ENCODE measurements around the gene MRPS7.

MRPS7 gene

GRCh38 chr17:75261336-75262111 lies at the start of gene MRPS7, which contains the start of gene GGA3:
Gene MRPS7, plus strand, starts transcription at chr17:75261879. Its CDS starts 22 bp downstream, at chr17:75261901.
Gene GGA3, minus strand, starts transcription at chr17:75261606. Its CDS starts 19 bp downstream, at chr17:75261587.
- in situ Hi-C loops (cut with HindIII; ENCODE audit: low sequenced_read_pairs) = loop anchor here (5.0 kb wide), 1 partner anchor 61 kb away; no protein-coding TSS in a partner anchor

GRCh38 chr17:75218131-75218530 lies 43.5 kb upstream of the MRPS7 start:
- in situ Hi-C loops (cut with HindIII; ENCODE audit: low sequenced_read_pairs) = no loop called here

- in situ Hi-C loops (cut with HindIII; ENCODE audit: low sequenced_read_pairs) = no loop called here
Observed at GRCh38 chr17:75219815-75220214, 41.9 kb upstream of the MRPS7 start.

GRCh38 chr17:75225016-75225415 lies 36.7 kb upstream of the MRPS7 start:
- in situ Hi-C loops (cut with HindIII; ENCODE audit: low sequenced_read_pairs) = no loop called here

- in situ Hi-C loops (cut with HindIII; ENCODE audit: low sequenced_read_pairs) = no loop called here
Observed at GRCh38 chr17:75227729-75228128, 34.0 kb upstream of the MRPS7 start.

GRCh38 chr17:75228305-75228704 lies 33.4 kb upstream of the MRPS7 start:
- in situ Hi-C loops (cut with HindIII; ENCODE audit: low sequenced_read_pairs) = no loop called here

- in situ Hi-C loops (cut with HindIII; ENCODE audit: low sequenced_read_pairs) = no loop called here
Observed at GRCh38 chr17:75228847-75229246, 32.8 kb upstream of the MRPS7 start.

GRCh38 chr17:75231071-75231470 lies 30.6 kb upstream of the MRPS7 start:
- in situ Hi-C loops (cut with HindIII; ENCODE audit: low sequenced_read_pairs) = no loop called here

GRCh38 chr17:75231741-75232464 lies 29.8 kb upstream of the MRPS7 start:
- in situ Hi-C loops (cut with HindIII; ENCODE audit: low sequenced_read_pairs) = no loop called here

GRCh38 chr17:75232786-75233185 lies 28.9 kb upstream of the MRPS7 start:
- in situ Hi-C loops (cut with HindIII; ENCODE audit: low sequenced_read_pairs) = no loop called here

GRCh38 chr17:75237100-75238014 lies 24.3 kb upstream of the MRPS7 start:
- in situ Hi-C loops (cut with HindIII; ENCODE audit: low sequenced_read_pairs) = no loop called here

GRCh38 chr17:75238020-75238580 lies 23.6 kb upstream of the MRPS7 start:
- in situ Hi-C loops (cut with HindIII; ENCODE audit: low sequenced_read_pairs) = no loop called here

GRCh38 chr17:75238684-75239191 lies 22.9 kb upstream of the MRPS7 start:
- in situ Hi-C loops (cut with HindIII; ENCODE audit: low sequenced_read_pairs) = no loop called here

GRCh38 chr17:75239214-75239613 lies 22.5 kb upstream of the MRPS7 start:
- in situ Hi-C loops (cut with HindIII; ENCODE audit: low sequenced_read_pairs) = no loop called here

GRCh38 chr17:75239778-75240393 lies 21.8 kb upstream of the MRPS7 start:
- in situ Hi-C loops (cut with HindIII; ENCODE audit: low sequenced_read_pairs) = no loop called here

- in situ Hi-C loops (cut with HindIII; ENCODE audit: low sequenced_read_pairs) = no loop called here
Observed at GRCh38 chr17:75240394-75241142, 21.1 kb upstream of the MRPS7 start.

GRCh38 chr17:75241143-75241430 lies 20.6 kb upstream of the MRPS7 start:
- in situ Hi-C loops (cut with HindIII; ENCODE audit: low sequenced_read_pairs) = no loop called here

GRCh38 chr17:75241502-75241901 lies 20.2 kb upstream of the MRPS7 start:
- in situ Hi-C loops (cut with HindIII; ENCODE audit: low sequenced_read_pairs) = no loop called here

GRCh38 chr17:75241996-75242460 lies 19.7 kb upstream of the MRPS7 start:
- in situ Hi-C loops (cut with HindIII; ENCODE audit: low sequenced_read_pairs) = no loop called here
